Peyer's patch (tissue), 4 donors: ENCODE data around the gene MSN. TPM values are rescaled to one million over a fixed set of nuclear protein-coding genes. Genes with fewer than 3 reads are reported as not detected.

Experiments
- DNase-seq, 3 donors: peaks; one replicate each; pipeline ENCODE4 v3.0.0-alpha.2; 2017 to 2019
- H3K27ac ChIP-seq, 4 donors: fragments of 200-600 bp; sonication (generic); one replicate each; pipeline ENCODE4 v1.5.1; 2016 to 2019
- H3K27me3 ChIP-seq, 2 donors: fragments of 200-600 bp; sonication (generic); one replicate each; pipeline ENCODE4 v1.5.1; 2019
- H3K36me3 ChIP-seq, 3 donors: fragments of 200-600 bp; sonication (generic); one replicate each; pipeline ENCODE4 v1.5.1; 2016 to 2019
- H3K4me1 ChIP-seq, 4 donors: fragments of 200-600 bp; sonication (generic); one replicate each; pipeline ENCODE4 v1.5.1; 2016 to 2019
- H3K4me3 ChIP-seq, 4 donors: fragments of 200-600 bp; sonication (generic); 1 replicate in 3 of 4; 2 replicates in 1 of 4; pipeline ENCODE4 v1.5.1; 2016 to 2019; ENCODE audit warnings: mild to moderate bottlenecking in 1 of 4
- H3K9me3 ChIP-seq, 4 donors: fragments of 200-600 bp; sonication (generic); one replicate each; pipeline ENCODE4 v1.5.1; 2016 to 2019; ENCODE audit warnings: mild to moderate bottlenecking in 1 of 4
- CTCF ChIP-seq, 6 experiments: fragments of 450-650 bp in 4 of 6; fragments of 200-600 bp in 2 of 6; sonication (generic) in 1 of 6; IDR thresholded peaks; one replicate each; pipeline ENCODE4 v1.5.1; 2017 to 2019; ENCODE audit warnings: antibody characterized with exemption in 6 of 6, mild to moderate bottlenecking in 3 of 6, moderate library complexity in 1 of 6
- POLR2A ChIP-seq, 2 donors: fragments of 450-650 bp; IDR thresholded peaks; one replicate each; pipeline ENCODE4 v1.5.1; 2017; ENCODE audit warnings: antibody characterized with exemption in 2 of 2, mild to moderate bottlenecking in 2 of 2, moderate library complexity in 2 of 2
- total RNA-seq, 4 donors: library from RNA; depleted of rRNA; stranded (reverse); fragments of >200 nt; gene quantifications; one replicate each; pipeline ENCODE4 v1.1.0, GENCODE V29; 2016

MSN gene
- total RNA-seq, 4 donors from 2014 or later = 22.4 to 126 (median 33.4) TPM

DNA sequence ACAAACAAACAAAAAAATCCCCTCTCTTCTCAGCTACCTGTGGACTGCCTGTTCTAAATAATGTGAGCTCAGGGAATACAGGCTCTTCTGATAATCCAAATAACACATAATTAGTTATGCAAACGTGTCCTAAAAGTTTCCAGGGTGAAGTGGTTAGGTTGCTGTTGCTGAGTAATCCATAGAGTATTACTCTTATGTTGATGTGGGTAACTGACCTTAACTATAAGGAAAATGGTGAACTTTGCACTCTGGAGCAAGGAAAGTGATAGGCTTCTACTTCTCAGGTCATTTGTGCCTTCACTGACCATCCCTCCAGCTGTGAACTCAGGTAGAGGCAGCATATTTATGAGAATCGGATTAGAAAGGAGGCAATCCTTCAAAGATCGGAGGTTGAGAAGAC, 19.9 kb downstream of the MSN start:
- Histone ChIP-seq H3K4me1 (peaks cover 0 to 26% (median 13%) of the 10 kb centered on the region in 4 donors), H3K27ac (peak overlapping the region in 1 of 4 donors; percentile 59)

DNA sequence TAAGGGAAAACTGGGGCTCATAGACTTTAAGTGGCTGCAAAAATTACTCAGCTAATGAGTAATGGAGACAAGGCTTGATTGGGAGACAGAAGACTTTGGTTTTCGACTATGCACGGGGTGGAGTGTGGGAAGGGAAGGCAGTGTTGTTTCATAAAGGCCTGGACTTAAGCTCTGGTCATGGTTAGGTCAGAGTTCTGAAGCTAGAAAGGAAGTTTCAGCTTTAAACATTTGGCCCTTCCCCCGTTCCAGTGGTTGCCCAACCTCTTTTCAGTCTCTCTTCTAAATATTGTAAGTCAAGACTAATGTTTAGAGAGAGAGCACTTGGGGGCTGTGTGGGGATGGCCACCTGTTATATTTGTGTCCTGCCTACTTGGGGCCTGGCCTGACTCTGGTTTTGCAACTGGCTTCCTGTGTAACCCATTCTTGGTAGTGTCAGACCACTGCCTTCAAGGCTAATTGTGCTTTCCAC, 21.0 kb downstream of the MSN start:
- H3K4me1 ChIP-seq = peaks cover 0 to 26% (median 13%) of the 10 kb centered on the region in 4 donors
- no peaks in the 10 kb centered on the region for H3K27me3 ChIP-seq
- DNase-seq = peak in 2 of 3 donors; percentile 34 to 61
- H3K36me3 ChIP-seq = no peaks in the 10 kb centered on the region
- no peak overlapping the region for H3K4me3 ChIP-seq
- peak overlapping the region in 2 of 4 donors; percentile 0 to 59 for H3K27ac ChIP-seq
- TF ChIP-seq POLR2A (IDR thresholded peaks at IDR 0.05) (no peak), CTCF (IDR thresholded peaks at IDR 0.05) (no peak)
- H3K9me3 ChIP-seq = no peaks in the 10 kb centered on the region

More for the DNA sequence above, 19.9 kb downstream of the MSN start:
- TF ChIP-seq CTCF (IDR thresholded peaks at IDR 0.05) (no peak), POLR2A (IDR thresholded peaks at IDR 0.05) (no peak)
- no peaks in the 10 kb centered on the region for H3K36me3 ChIP-seq
- DNase-seq = no peak
- no peaks in the 10 kb centered on the region for H3K27me3 ChIP-seq
- no peaks in the 10 kb centered on the region for H3K9me3 ChIP-seq
- no peak overlapping the region for H3K4me3 ChIP-seq

DNA sequence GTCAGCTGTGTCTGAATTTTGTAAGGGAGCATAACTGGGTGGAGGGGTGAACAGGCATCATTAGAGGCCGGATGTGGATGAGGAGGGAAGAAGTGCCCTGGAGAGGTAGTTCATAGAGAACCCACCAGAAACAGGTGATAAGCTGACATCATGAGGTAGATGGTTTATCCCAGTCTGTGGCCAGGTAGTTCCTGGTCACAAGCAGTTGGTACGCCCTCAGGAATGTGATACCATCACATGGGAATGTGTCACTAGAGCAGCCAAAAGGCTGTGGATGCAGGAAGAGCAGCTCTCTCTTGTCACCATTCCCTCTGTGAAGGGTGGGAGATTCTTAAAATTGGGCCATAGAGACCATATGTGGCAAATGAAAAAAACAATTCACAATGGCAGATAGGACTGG, 21.9 kb downstream of the MSN start:
- Histone ChIP-seq H3K27me3 (no peaks in the 10 kb centered on the region), H3K27ac (peak overlapping the region in 3 of 4 donors; percentile 0 to 59 (median 12))
- no peak for DNase-seq

GRCh38 chrX:65690057-65690855, 22.8 kb downstream of the MSN start:
- peak overlapping the region in 3 of 4 donors; percentile 44 to 59 (median 50) for H3K27ac ChIP-seq
- TF ChIP-seq CTCF (IDR thresholded peaks at IDR 0.05) (no peak), POLR2A (IDR thresholded peaks at IDR 0.05) (no peak)
- peak in 1 of 3 donors; percentile 46 for DNase-seq
- H3K4me1 ChIP-seq = peaks cover 0 to 23% (median 12%) of the 10 kb centered on the region in 4 donors
- no peaks in the 10 kb centered on the region for H3K9me3 ChIP-seq
- no peaks in the 10 kb centered on the region for H3K27me3 ChIP-seq
- H3K36me3 ChIP-seq = no peaks in the 10 kb centered on the region
- no peak overlapping the region for H3K4me3 ChIP-seq

More for the DNA sequence above, 21.9 kb downstream of the MSN start:
- Histone ChIP-seq H3K36me3 (no peaks in the 10 kb centered on the region), H3K9me3 (no peaks in the 10 kb centered on the region), H3K4me3 (no peak overlapping the region), H3K4me1 (peaks cover 0 to 26% (median 13%) of the 10 kb centered on the region in 4 donors)
- TF ChIP-seq CTCF (IDR thresholded peaks at IDR 0.05) = no peak
- TF ChIP-seq POLR2A (IDR thresholded peaks at IDR 0.05) = no peak

DNA sequence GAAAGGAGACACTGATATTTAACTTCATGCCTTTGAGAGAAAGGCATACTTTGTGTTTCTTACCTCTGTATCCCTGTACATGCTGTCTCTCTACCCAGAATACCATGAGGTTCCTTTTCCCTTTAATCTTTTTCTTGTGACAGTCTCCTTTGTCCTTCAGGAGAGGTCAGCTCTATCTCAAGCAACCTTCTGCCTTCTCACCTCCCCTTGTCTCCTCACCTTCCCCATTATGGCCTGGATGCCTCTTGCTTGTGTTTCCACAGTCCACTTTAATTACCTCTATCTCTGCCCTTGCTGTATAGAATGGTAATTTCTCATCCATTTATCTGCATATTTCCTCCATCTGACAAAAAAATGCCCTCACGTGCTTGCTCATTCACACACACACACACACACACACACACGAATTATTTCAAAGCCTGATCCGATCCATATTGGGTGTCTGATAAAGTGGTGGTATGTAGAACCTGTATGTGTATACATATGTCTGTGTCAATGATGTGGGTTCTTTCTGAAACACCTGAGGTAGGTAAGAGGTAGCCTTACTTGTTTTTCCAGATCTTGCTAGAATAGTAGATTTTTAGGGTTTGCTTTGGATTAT, 28.5 kb downstream of the MSN start:
- peak overlapping the region; percentile 1 to 77 (median 60) for H3K27ac ChIP-seq

More for the DNA sequence above, 28.5 kb downstream of the MSN start:
- no peak for DNase-seq
- TF ChIP-seq CTCF (IDR thresholded peaks at IDR 0.05) = no peak
- TF ChIP-seq POLR2A (IDR thresholded peaks at IDR 0.05) = no peak
- Histone ChIP-seq H3K36me3 (no peaks in the 10 kb centered on the region), H3K27me3 (no peaks in the 10 kb centered on the region), H3K9me3 (no peaks in the 10 kb centered on the region), H3K4me1 (peaks cover 0 to 23% (median 1%) of the 10 kb centered on the region in 4 donors), H3K4me3 (no peak overlapping the region)
